ENCODE measurements around the gene OBSCN. TPM values are rescaled to one million over a fixed set of nuclear protein-coding genes. Genes with fewer than 3 reads are reported as not detected.

The OBSCN gene
- total RNA-seq, 2 experiments from 2014 or later = 80.8 to 82.2 TPM

DNA sequence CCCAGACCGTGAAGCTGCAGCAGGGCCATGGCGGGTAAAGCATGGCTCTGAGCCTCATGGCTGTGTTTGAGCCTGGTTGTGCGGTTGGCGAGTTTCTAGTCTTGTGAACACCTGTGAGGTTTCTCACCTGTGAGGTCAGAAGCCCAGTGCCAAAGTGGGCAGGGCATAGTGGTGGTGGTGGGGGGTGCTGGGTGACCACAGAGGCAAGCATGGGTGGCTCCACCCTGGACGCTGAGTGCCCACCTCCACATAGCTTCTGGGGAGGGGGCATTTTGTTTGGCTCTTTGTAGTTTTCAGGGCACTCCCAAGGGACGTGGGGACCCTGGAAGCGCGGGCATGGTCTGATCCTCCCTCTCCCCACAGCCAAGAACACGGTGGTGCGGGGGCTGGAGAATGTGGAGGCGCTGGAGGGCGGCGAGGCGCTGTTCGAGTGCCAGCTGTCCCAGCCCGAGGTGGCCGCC, 107.7 kb downstream of the OBSCN start:
- Mint-ChIP-seq H3K36me3 (ENCODE audit: low read depth) (peaks cover 31% of the 10 kb centered on the region), H3K27ac (no peak overlapping the region), H3K27me3 (no peaks in the 10 kb centered on the region), H3K9me3 (no peaks in the 10 kb centered on the region), H3K4me1 (ENCODE audit: low read depth) (no peaks in the 10 kb centered on the region), H3K4me3 (no peak overlapping the region)
- CTCF ChIA-PET = no interaction called here
- peaks cover 6 to 43% of the 10 kb centered on the region in 2 experiments for H3K9me3 ChIP-seq (ENCODE audit: control insufficient read depth in 1 of 2, insufficient read depth in 1 of 2, low read length in 2 of 2)
- TF ChIP-seq CTCF (IDR thresholded peaks at IDR 0.05) = no peak
- ATAC-seq (ENCODE audit: poor library complexity) (no peak), DNase-seq (no peak)
- no peak overlapping the region for H3K4me3 ChIP-seq (ENCODE audit: low read length)
- H3K27ac ChIP-seq (ENCODE audit: low read depth in 1 of 2, low read length in 2 of 2) = no peak overlapping the region
- H3K36me3 ChIP-seq (ENCODE audit: insufficient read depth, low read length) = peaks cover 18% of the 10 kb centered on the region
- H3K27me3 ChIP-seq (ENCODE audit: control insufficient read depth in 1 of 2, insufficient read depth in 2 of 2, low read length in 2 of 2) = no peaks in the 10 kb centered on the region
- no peaks in the 10 kb centered on the region for H3K4me1 ChIP-seq (ENCODE audit: insufficient read depth, low read length)
- intact Hi-C loops (cut with DNase I, micrococcal nuclease) = no loop called here
- POLR2A ChIA-PET = no interaction called here

DNA sequence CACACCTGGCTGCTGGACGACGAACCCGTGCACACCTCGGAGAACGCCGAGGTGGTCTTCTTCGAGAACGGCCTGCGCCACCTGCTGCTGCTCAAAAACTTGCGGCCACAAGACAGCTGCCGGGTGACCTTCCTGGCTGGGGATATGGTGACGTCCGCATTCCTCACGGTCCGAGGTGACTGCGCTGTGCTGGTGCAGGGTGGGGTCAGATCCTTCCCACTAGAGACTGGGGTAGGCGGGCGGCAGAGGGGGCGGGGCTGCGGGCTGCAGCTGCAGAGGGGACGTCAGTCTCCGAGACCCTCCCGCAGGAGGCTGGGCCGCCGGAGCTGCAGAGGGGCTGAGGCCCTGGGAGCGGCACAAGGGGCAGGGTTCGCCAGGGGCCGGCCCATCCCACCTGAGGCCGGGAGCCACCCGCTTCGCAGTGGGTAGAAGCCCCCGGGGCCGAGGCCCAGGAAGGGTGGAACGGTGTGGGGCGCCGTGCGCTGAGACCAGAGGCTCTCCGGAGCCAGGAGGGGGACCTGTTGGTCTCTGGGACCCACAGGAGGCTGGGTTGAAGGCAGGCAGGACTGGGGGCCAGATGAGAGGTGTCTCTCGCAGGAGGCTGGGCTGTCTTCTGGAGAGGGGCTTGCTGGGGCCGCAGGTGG, 108.2 kb downstream of the OBSCN start:
- H3K36me3 Mint-ChIP-seq (ENCODE audit: low read depth) = peaks cover 31% of the 10 kb centered on the region
- POLR2A ChIA-PET = no interaction called here
- Histone ChIP-seq H3K4me3 (ENCODE audit: low read length) (no peak overlapping the region), H3K27me3 (ENCODE audit: control insufficient read depth in 1 of 2, insufficient read depth in 2 of 2, low read length in 2 of 2) (no peaks in the 10 kb centered on the region), H3K4me1 (ENCODE audit: insufficient read depth, low read length) (no peaks in the 10 kb centered on the region), H3K27ac (ENCODE audit: low read depth in 1 of 2, low read length in 2 of 2) (no peak overlapping the region), H3K36me3 (ENCODE audit: insufficient read depth, low read length) (peaks cover 23% of the 10 kb centered on the region), H3K9me3 (ENCODE audit: control insufficient read depth in 1 of 2, insufficient read depth in 1 of 2, low read length in 2 of 2) (peaks cover 6 to 41% of the 10 kb centered on the region in 2 experiments)
- peak in 1 of 14 experiments; percentile 23 for DNase-seq
- TF ChIP-seq CTCF (IDR thresholded peaks at IDR 0.05) = no peak
- no peak overlapping the region for H3K27ac Mint-ChIP-seq
- no peaks in the 10 kb centered on the region for H3K27me3 Mint-ChIP-seq
- no peak overlapping the region for H3K4me3 Mint-ChIP-seq
- CTCF ChIA-PET = no interaction called here
- H3K4me1 Mint-ChIP-seq (ENCODE audit: low read depth) = no peaks in the 10 kb centered on the region
- no peak for ATAC-seq (ENCODE audit: poor library complexity)
- no peaks in the 10 kb centered on the region for H3K9me3 Mint-ChIP-seq
- intact Hi-C loops (cut with DNase I, micrococcal nuclease) = no loop called here

DNA sequence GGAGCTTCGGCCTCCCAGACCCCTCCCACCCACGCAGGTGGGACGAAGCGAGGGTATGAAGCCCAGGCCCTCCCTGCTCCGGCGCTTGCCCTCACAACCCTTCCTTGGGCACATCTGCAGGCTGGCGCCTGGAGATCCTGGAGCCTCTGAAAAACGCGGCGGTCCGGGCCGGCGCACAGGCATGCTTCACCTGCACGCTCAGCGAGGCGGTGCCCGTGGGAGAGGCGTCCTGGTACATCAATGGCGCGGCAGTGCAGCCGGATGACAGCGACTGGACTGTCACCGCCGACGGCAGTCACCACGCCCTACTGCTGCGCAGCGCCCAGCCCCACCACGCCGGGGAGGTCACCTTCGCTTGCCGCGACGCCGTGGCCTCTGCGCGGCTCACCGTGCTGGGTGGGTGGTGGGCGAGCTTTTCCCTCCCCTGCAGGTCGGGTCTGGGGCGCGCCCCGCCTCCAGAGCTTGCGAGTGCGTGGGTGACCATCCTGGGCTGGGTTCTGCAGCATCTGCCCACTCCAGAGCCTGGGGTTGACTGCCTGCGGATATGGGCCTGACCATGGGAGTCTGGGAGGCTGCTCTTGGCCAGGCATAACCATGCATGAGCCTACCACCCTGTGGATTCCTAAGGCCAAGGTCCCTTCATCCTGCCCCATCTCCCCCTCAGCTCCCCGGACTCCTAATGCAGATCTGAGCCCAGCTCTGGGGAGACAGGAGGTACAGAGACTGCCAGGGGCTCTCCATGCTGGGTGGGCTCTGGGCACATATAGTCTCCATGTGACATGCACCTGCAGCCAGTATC, 108.9 kb downstream of the OBSCN start:
- H3K27me3 Mint-ChIP-seq = no peaks in the 10 kb centered on the region
- no peaks in the 10 kb centered on the region for H3K4me1 Mint-ChIP-seq (ENCODE audit: low read depth)
- H3K4me3 ChIP-seq (ENCODE audit: low read length) = no peak overlapping the region
- peaks cover 33% of the 10 kb centered on the region for H3K36me3 Mint-ChIP-seq (ENCODE audit: low read depth)
- H3K4me1 ChIP-seq (ENCODE audit: insufficient read depth, low read length) = no peaks in the 10 kb centered on the region
- intact Hi-C loops (cut with DNase I, micrococcal nuclease) = no loop called here
- H3K9me3 ChIP-seq (ENCODE audit: control insufficient read depth in 1 of 2, insufficient read depth in 1 of 2, low read length in 2 of 2) = peaks cover 6 to 34% of the 10 kb centered on the region in 2 experiments
- ATAC-seq (ENCODE audit: poor library complexity) (no peak), DNase-seq (peak in 2 of 14 experiments; percentile 7 to 25)
- no peak overlapping the region for H3K27ac ChIP-seq (ENCODE audit: low read depth in 1 of 2, low read length in 2 of 2)
- no peak overlapping the region for H3K4me3 Mint-ChIP-seq
- TF ChIP-seq CTCF (IDR thresholded peaks at IDR 0.05) = no peak
- H3K36me3 ChIP-seq (ENCODE audit: insufficient read depth, low read length) = peaks cover 29% of the 10 kb centered on the region
- no peaks in the 10 kb centered on the region for H3K9me3 Mint-ChIP-seq
- H3K27me3 ChIP-seq (ENCODE audit: control insufficient read depth in 1 of 2, insufficient read depth in 2 of 2, low read length in 2 of 2) = no peaks in the 10 kb centered on the region
- POLR2A ChIA-PET = no interaction called here
- H3K27ac Mint-ChIP-seq = no peak overlapping the region
- CTCF ChIA-PET = no interaction called here
